NCI-H2171 (cell line): ENCODE results near the gene TLR8.
A peak's percentile ranks its signal among the peaks of the same experiment; 100 is the strongest.

Experiments
- DNase-seq: peaks from one replicate; lab custom pipeline; 2025; lab: John Stamatoyannopoulos, UW

The TLR8 gene

GRCh38 chrX:12966151-12966550 is 59.7 kb downstream of the TLR8 start:
- no peak for DNase-seq

DNA sequence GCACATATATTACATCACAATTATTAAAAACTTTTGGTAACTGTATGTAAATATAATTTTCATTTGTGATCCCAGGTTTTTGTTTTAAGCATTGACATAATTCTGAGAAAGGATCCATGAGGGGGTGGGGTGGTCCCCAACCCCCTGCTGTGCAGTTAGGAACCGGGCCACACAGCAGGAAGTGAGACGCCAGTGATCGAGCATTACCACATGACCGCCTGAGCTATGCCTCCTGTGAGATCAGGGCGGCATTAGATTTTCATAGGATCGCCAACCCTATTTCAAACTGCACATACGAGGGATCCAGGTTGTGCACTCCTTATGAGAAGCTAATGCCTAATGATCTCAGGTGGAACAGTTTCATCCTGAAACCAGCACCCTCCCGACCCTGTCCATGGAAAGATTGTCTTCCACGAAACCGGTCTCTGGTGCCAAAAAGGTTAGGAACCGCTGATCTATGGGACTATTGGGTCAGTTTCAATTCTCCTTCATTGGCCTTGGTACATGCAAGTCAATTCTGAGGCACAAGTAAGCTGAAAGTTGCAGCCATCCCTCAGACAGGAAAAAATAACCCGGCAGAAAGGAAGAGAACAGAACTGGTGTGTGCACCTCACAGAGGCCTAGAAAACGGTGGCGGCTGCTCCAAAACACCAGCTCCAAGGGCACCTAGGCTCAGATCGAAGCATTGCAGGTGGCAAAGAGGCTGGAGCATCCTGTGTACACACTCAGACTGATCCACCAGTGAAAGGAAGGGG is 61.5 kb downstream of the TLR8 start:
- DNase-seq = no peak

DNA sequence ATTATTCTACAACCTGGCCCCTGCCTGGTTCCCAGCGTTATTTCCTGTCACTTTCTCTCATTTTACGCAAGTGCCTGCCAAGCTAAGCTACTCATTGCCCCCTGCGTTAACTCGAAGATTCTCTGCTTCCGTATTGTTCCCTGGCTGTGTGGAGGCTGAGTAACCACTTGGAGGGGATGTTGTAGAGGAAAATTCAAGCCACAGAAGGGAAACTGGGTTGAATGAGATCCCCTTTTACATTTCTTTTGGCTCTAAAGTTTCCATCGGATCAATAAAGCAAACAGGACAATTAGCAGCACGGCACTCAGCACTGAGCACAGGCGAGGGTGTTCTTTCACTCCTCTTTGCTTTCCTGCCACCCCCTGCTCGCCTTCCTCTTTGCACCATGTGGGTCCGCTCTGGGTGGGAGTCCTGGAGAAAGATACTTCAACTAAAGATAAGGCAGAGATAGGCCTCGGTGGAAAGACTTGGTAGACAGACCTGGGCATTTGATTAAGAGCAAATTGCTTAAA is 64.3 kb downstream of the TLR8 start:
- no peak for DNase-seq

GRCh38 chrX:12971282-12972003 is 65.0 kb downstream of the TLR8 start:
- peak; percentile 21 for DNase-seq

DNA sequence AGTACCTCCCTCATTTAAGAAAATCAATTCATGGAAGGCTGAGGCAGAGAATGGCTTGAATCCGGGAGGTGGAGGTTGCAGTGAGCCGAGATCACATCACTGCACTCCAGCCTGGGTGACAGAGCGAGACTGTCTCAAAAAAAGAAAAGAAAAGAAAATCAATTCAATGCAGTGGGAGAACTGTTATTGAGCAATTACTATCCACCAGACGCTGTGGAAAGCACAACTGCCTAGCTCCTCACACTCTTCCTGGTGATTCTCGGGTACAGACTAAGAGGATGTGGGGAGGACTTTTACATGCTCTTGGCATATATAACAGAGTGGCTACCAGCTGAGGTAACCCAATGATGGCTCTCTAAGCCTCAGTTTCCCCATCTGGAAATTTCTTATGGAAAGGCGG is 65.8 kb downstream of the TLR8 start:
- no peak for DNase-seq
